Measurements from ENCODE around the gene OS9.

OS9 gene

GRCh38 chr12:57679697-57680096, 14.2 kb upstream of the OS9 start:
- DNase-seq (ENCODE audit: low read depth) = no peak
- no peak overlapping the region for H3K4me3 ChIP-seq (ENCODE audit: low read length)
- TF ChIP-seq, protein P1, sequence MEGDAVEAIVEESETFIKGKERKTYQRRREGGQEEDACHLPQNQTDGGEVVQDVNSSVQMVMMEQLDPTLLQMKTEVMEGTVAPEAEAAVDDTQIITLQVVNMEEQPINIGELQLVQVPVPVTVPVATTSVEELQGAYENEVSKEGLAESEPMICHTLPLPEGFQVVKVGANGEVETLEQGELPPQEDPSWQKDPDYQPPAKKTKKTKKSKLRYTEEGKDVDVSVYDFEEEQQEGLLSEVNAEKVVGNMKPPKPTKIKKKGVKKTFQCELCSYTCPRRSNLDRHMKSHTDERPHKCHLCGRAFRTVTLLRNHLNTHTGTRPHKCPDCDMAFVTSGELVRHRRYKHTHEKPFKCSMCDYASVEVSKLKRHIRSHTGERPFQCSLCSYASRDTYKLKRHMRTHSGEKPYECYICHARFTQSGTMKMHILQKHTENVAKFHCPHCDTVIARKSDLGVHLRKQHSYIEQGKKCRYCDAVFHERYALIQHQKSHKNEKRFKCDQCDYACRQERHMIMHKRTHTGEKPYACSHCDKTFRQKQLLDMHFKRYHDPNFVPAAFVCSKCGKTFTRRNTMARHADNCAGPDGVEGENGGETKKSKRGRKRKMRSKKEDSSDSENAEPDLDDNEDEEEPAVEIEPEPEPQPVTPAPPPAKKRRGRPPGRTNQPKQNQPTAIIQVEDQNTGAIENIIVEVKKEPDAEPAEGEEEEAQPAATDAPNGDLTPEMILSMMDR (IDR thresholded peaks at IDR 0.05; ENCODE audit: insufficient read depth, low read depth, low read length, missing control alignments) = no peak

DNA sequence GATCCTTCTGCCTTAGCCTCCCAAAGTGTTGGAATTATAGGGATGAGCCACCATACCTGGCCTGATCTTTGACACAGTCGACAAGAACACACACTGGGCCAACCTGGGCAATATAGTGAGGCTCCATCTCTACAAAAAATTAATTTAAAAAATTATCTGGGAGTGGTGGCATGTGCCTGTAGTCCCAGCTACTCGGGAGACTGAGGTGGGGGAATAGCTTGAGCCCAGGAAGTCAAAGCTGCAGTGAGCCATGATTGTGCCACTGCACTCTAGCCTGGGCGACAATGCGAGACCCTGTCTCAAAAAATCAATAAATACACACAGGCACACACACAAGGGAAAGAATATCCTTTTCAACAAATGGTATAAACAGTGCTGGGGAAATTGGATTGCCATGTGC, 6.1 kb upstream of the OS9 start:
- TF ChIP-seq, protein P1 (IDR thresholded peaks at IDR 0.05; ENCODE audit: insufficient read depth, low read depth, low read length, missing control alignments) = no peak
- no peak for DNase-seq (ENCODE audit: low read depth)
- H3K4me3 ChIP-seq (ENCODE audit: low read length) = no peak overlapping the region

- no peak for DNase-seq (ENCODE audit: low read depth)
- TF ChIP-seq, protein P1 (IDR thresholded peaks at IDR 0.05; ENCODE audit: insufficient read depth, low read depth, low read length, missing control alignments) = no peak
These were observed 5.0 kb upstream of the OS9 start for GRCh38 chr12:57688931-57689330.

DNA sequence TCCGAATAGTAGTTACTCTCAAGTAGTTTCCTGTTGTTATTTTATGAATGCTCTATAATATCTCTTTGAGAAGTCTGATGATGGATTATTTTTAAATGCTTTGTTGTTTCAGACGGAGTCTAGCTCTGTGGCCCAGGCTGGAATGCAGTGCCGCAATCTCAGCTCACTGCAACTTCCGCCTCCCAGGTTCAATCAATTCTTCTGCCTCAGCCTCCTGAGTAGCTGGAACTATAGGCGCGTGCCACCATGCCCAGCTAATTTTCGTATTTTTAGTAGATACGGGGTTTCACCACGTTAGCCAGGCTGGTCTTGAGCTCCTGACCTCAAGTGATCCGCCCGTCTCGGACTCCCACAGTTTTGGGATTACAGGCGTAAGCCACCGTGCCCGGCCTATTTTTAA, 1.4 kb upstream of the OS9 start:
- no peak for DNase-seq (ENCODE audit: low read depth)
- TF ChIP-seq, protein P1 (IDR thresholded peaks at IDR 0.05; ENCODE audit: insufficient read depth, low read depth, low read length, missing control alignments) = no peak

More at GRCh38 chr12:57688931-57689330, 5.0 kb upstream of the OS9 start:
- H3K4me3 ChIP-seq (ENCODE audit: low read length) = no peak overlapping the region

GRCh38 chr12:57693317-57693658, 644 bp upstream of the OS9 start:
- peak; percentile 1 for DNase-seq (ENCODE audit: low read depth)
- no peak overlapping the region for H3K4me3 ChIP-seq (ENCODE audit: low read length)
- TF ChIP-seq, protein P1 (IDR thresholded peaks at IDR 0.05; ENCODE audit: insufficient read depth, low read depth, low read length, missing control alignments) = no peak

More for the DNA sequence above, 1.4 kb upstream of the OS9 start:
- H3K4me3 ChIP-seq (ENCODE audit: low read length) = no peak overlapping the region

GRCh38 chr12:57694459-57695019, 607 bp downstream of the OS9 start:
- TF ChIP-seq, protein P1 (IDR thresholded peaks at IDR 0.05; ENCODE audit: insufficient read depth, low read depth, low read length, missing control alignments) = no peak
- H3K4me3 ChIP-seq (ENCODE audit: low read length) = peak overlapping the region; percentile 93
- DNase-seq (ENCODE audit: low read depth) = peak; percentile 13

- no peak for DNase-seq (ENCODE audit: low read depth)
- H3K4me3 ChIP-seq (ENCODE audit: low read length) = no peak overlapping the region
- TF ChIP-seq, protein P1 (IDR thresholded peaks at IDR 0.05; ENCODE audit: insufficient read depth, low read depth, low read length, missing control alignments) = no peak
These were observed 2.0 kb downstream of the OS9 start for GRCh38 chr12:57695770-57696432.
